Daoy (cell line): ENCODE results near the gene DHDDS. TPM values are rescaled to one million over a fixed set of nuclear protein-coding genes. Genes with fewer than 3 reads are reported as not detected.

ENCODE experiments used
- DNase-seq: peaks from one replicate; pipeline ENCODE4 v3.0.0-alpha.2; 2015; ENCODE audit warnings: low read depth
- total RNA-seq: library from RNA; depleted of rRNA; stranded (reverse); fragments of >200 nt; shearing (Covaris generic); gene quantifications from 2 replicates; pipeline ENCODE4 v1.2.3, GENCODE V29; 2014

The DHDDS gene
- total RNA-seq, 1 experiment from 2014 or later, result 55.4 TPM

GRCh38 chr1:26417111-26417759 is 14.9 kb upstream of the DHDDS start:
- DNase-seq, result peak; percentile 80

- DNase-seq, result peak; percentile 11
Observed at GRCh38 chr1:26418865-26419349, 13.2 kb upstream of the DHDDS start.

- DNase-seq, result no peak
Observed at GRCh38 chr1:26419494-26419893, 12.6 kb upstream of the DHDDS start.

- DNase-seq, result no peak
Observed at GRCh38 chr1:26429721-26430120, 2.4 kb upstream of the DHDDS start.

GRCh38 chr1:26432793-26433192 is 672 bp downstream of the DHDDS start:
- no peak for DNase-seq

GRCh38 chr1:26434161-26434752 is 2.1 kb downstream of the DHDDS start:
- peak; percentile 19 for DNase-seq

- DNase-seq, result no peak
Observed at GRCh38 chr1:26438041-26438440, 5.9 kb downstream of the DHDDS start.

- no peak for DNase-seq
Observed at GRCh38 chr1:26440259-26440658, 8.1 kb downstream of the DHDDS start.

- DNase-seq, result no peak
Observed at GRCh38 chr1:26449868-26450267, 17.7 kb downstream of the DHDDS start.

GRCh38 chr1:26450908-26451307 is 18.8 kb downstream of the DHDDS start:
- DNase-seq, result no peak

- DNase-seq, result no peak
Observed at GRCh38 chr1:26452459-26453183, 20.5 kb downstream of the DHDDS start.

- DNase-seq, result no peak
Observed at GRCh38 chr1:26459148-26459547, 27.0 kb downstream of the DHDDS start.

- no peak for DNase-seq
Observed at GRCh38 chr1:26459573-26460031, 27.5 kb downstream of the DHDDS start.

GRCh38 chr1:26468911-26469310 is 36.8 kb downstream of the DHDDS start:
- DNase-seq, result no peak

GRCh38 chr1:26469558-26469957 is 37.4 kb downstream of the DHDDS start:
- DNase-seq, result no peak

GRCh38 chr1:26470878-26471497 is 38.9 kb downstream of the DHDDS start:
- no peak for DNase-seq

GRCh38 chr1:26471498-26472319 is 39.6 kb downstream of the DHDDS start:
- DNase-seq, result peak; percentile 89

GRCh38 chr1:26472320-26472900 is 40.3 kb downstream of the DHDDS start, which contains the start of gene HMGN2:
Gene HMGN2 (plus strand): TSS chr1:26472440. CDS start chr1:26472613, 173 bp downstream.
- DNase-seq, result peak; percentile 93

GRCh38 chr1:26472901-26473845 is 41.1 kb downstream of the DHDDS start:
- peak; percentile 94 for DNase-seq

GRCh38 chr1:26474818-26475217 is 42.7 kb downstream of the DHDDS start:
- DNase-seq, result no peak
